ENCODE measurements around the gene RHOB. TPM values are rescaled to one million over a fixed set of nuclear protein-coding genes. Genes with fewer than 3 reads are reported as not detected.

The RHOB gene
- total RNA-seq, 1 donor from 2014 or later: 1,033 TPM

GRCh38 chr2:20473128-20473527 is 26.3 kb downstream of the RHOB start:
- DNase-seq (ENCODE audit: low read depth): no peak

GRCh38 chr2:20474757-20475566 is 28.1 kb downstream of the RHOB start:
- DNase-seq (ENCODE audit: low read depth): no peak

- DNase-seq (ENCODE audit: low read depth): no peak
These were observed 28.7 kb downstream of the RHOB start for GRCh38 chr2:20475567-20475952.

- DNase-seq (ENCODE audit: low read depth): no peak
These were observed 29.6 kb downstream of the RHOB start for GRCh38 chr2:20476481-20476880.

GRCh38 chr2:20476950-20477349 is 30.1 kb downstream of the RHOB start:
- DNase-seq (ENCODE audit: low read depth): no peak

- DNase-seq (ENCODE audit: low read depth): no peak
These were observed 32.1 kb downstream of the RHOB start for GRCh38 chr2:20478961-20479360.

- DNase-seq (ENCODE audit: low read depth): no peak
These were observed 33.0 kb downstream of the RHOB start for GRCh38 chr2:20479835-20480234.

GRCh38 chr2:20480913-20481312 is 34.0 kb downstream of the RHOB start:
- no peak for DNase-seq (ENCODE audit: low read depth)

- DNase-seq (ENCODE audit: low read depth): no peak
These were observed 35.0 kb downstream of the RHOB start for GRCh38 chr2:20481798-20482405.

- no peak for DNase-seq (ENCODE audit: low read depth)
These were observed 35.9 kb downstream of the RHOB start for GRCh38 chr2:20482725-20483124.

- DNase-seq (ENCODE audit: low read depth): no peak
These were observed 36.5 kb downstream of the RHOB start for GRCh38 chr2:20483194-20483895.

GRCh38 chr2:20484034-20484617 is 37.3 kb downstream of the RHOB start:
- DNase-seq (ENCODE audit: low read depth): no peak

- no peak for DNase-seq (ENCODE audit: low read depth)
These were observed 38.1 kb downstream of the RHOB start for GRCh38 chr2:20484810-20485611.

GRCh38 chr2:20485612-20486388 is 38.9 kb downstream of the RHOB start:
- no peak for DNase-seq (ENCODE audit: low read depth)

GRCh38 chr2:20486571-20486970 is 39.7 kb downstream of the RHOB start:
- no peak for DNase-seq (ENCODE audit: low read depth)

- no peak for DNase-seq (ENCODE audit: low read depth)
These were observed 40.1 kb downstream of the RHOB start for GRCh38 chr2:20487030-20487391.

- DNase-seq (ENCODE audit: low read depth): no peak
These were observed 40.7 kb downstream of the RHOB start for GRCh38 chr2:20487392-20488174.

GRCh38 chr2:20488201-20488641 is 41.3 kb downstream of the RHOB start:
- DNase-seq (ENCODE audit: low read depth): no peak

- DNase-seq (ENCODE audit: low read depth): no peak
These were observed 41.9 kb downstream of the RHOB start for GRCh38 chr2:20488782-20489181.
